AG09309 (cell line): ENCODE results near the gene ARHGAP10.

Experiments
- DNase-seq: peaks from one replicate; pipeline ENCODE4 v3.0.0-alpha.2; 2010; ENCODE audit warnings: low read depth
- H3K4me3 ChIP-seq: 2 replicates; pipeline ENCODE4 v1.5.1; 2011; ENCODE audit warnings: mild to moderate bottlenecking, low read depth, low read length, moderate library complexity; ENCODE audit not compliant: control insufficient read depth
- TF ChIP-seq, protein P1 (sequence below): IDR thresholded peaks from 2 replicates; pipeline ENCODE4 v1.5.1; 2011; ENCODE audit warnings: mild to moderate bottlenecking, low read depth, low read length, inconsistent platforms; ENCODE audit not compliant: insufficient read depth, control insufficient read depth; ENCODE audit errors: missing control alignments

ARHGAP10 gene

DNA sequence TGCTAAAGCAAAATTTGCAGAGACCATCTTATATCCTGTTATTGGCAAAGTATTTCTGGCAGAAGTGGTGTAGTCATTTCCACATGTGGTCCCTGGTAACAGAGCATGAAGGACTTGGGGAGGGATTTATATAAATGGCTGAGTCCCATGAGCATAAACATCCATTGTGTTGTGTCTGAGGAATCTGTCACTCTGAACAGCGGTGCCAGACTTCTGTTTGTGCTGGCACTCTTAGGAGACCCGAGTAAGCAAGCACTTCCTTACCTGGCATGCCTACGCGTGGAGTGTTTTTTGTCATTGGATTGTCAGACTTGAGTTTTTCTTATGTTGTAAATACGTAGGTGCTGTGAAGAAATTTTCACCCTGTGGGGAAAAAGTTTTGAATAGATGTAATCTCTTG is 285.9 kb downstream of the ARHGAP10 start:
- no peak overlapping the region for H3K4me3 ChIP-seq
- TF ChIP-seq, protein P1, sequence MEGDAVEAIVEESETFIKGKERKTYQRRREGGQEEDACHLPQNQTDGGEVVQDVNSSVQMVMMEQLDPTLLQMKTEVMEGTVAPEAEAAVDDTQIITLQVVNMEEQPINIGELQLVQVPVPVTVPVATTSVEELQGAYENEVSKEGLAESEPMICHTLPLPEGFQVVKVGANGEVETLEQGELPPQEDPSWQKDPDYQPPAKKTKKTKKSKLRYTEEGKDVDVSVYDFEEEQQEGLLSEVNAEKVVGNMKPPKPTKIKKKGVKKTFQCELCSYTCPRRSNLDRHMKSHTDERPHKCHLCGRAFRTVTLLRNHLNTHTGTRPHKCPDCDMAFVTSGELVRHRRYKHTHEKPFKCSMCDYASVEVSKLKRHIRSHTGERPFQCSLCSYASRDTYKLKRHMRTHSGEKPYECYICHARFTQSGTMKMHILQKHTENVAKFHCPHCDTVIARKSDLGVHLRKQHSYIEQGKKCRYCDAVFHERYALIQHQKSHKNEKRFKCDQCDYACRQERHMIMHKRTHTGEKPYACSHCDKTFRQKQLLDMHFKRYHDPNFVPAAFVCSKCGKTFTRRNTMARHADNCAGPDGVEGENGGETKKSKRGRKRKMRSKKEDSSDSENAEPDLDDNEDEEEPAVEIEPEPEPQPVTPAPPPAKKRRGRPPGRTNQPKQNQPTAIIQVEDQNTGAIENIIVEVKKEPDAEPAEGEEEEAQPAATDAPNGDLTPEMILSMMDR = no peak
- no peak for DNase-seq

DNA sequence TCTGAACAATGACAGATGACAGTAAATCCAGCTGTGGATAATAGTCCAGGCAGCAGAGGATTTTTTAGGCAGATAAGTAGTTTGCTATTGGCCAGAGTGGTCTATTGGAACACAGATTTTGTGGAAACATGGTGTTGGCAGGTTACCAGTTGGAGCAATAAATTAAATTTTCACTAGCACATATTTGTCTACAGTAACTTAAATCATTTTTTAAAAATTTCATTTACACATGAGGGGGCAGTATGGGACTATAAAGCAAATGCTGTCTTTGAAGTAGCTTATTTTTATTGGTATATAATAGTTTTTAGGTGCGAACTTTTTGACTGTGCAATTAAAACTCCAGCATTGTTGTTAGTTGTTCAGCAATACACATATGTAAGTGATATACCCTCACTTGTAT is 289.8 kb downstream of the ARHGAP10 start:
- TF ChIP-seq, protein P1 = no peak
- no peak overlapping the region for H3K4me3 ChIP-seq
- DNase-seq = no peak

DNA sequence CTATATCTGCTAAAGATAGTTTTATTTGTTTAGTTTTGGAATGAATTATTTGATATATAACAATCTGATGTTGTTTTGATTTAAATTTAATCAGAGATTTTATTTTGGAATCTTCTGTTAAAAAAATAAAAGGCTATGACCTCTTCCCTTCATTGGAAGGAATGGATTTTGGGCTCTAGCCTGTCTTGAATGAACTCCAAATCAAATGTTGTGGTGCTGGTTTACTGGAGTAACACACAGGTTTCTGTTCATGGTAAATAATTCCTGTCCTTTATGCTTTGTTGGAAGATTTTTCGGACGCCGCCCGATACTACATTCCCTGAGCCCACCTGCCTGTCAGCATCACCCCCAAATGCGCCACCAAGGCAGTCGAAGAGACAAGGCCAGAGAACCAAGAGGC is 291.1 kb downstream of the ARHGAP10 start:
- no peak for DNase-seq
- no peak overlapping the region; the same call in 1 of the 2 replicates for H3K4me3 ChIP-seq
- TF ChIP-seq, protein P1 = no peak

DNA sequence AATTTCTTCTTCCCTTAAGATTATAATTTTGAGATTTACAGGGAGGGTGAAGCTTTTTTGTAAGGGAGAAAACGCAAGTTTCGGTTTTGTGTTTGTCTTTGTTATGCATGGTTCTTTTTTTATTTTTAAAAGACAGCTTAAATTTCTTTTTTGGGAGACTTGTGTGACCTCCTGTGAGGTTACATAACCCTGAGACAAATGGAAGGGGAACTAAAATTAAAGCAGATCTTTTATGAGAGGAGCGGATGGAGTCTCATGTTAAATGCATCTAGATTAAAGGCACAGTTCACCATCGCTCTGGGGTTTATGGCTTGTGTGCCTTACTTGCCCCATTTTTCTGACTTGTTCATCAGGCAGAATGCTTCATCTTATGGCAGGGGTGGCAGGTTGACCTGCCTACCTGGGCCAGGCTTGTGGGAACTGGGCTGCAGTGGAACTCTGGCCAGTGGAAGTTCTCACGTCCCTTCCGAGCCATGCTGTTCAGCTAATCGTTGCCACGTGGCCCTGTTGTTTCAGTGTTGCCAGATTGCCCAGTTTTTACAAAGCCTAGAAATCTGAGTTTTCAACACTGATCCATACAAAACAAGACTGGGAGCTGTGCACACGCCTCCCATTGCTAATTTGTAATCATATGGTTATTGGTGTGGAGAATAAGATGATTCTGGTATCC is 291.8 kb downstream of the ARHGAP10 start:
- TF ChIP-seq, protein P1 = no peak
- H3K4me3 ChIP-seq = peak overlapping the region; percentile 8
- DNase-seq = no peak

DNA sequence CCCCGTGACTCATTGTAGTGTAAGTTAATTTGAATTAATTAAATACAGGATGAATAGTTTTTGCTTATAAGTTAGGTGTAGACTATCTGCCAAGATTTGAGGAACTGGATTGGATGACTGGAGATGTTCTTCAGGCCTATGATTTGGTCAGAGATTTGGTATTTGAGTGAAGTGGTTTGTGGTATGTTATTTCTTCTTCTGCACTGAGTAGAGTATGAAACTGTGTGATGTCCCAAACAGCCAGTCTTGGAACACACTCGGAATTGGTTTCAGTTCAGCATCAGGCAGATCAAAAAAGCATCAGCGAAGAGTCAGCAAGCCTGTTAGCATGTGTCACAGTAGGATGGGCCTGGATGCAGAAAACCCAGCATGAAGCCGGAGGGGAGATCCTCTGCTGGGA is 294.1 kb downstream of the ARHGAP10 start:
- H3K4me3 ChIP-seq = peak overlapping the region; percentile 15
- DNase-seq = peak; percentile 77
- TF ChIP-seq, protein P1 = no peak

DNA sequence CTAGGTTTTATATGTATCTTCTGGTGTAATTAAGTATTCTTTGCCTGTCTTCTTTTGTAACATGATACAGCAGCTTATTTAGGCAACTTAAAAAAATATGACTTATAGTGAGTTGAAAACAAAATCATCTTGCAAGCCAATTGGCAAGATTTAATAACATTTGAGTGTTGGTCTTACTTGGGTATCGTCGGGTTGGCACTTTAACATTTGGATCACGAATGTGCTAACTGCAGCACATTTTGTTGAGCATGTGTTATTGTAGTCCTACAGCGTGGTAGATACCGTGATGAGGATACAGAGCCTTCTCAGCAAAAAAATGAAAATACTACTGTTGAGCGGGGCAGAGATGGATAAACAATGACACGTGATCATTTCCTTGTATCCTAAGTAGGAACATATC is 295.3 kb downstream of the ARHGAP10 start:
- no peak overlapping the region for H3K4me3 ChIP-seq
- DNase-seq = no peak
- TF ChIP-seq, protein P1 = no peak

DNA sequence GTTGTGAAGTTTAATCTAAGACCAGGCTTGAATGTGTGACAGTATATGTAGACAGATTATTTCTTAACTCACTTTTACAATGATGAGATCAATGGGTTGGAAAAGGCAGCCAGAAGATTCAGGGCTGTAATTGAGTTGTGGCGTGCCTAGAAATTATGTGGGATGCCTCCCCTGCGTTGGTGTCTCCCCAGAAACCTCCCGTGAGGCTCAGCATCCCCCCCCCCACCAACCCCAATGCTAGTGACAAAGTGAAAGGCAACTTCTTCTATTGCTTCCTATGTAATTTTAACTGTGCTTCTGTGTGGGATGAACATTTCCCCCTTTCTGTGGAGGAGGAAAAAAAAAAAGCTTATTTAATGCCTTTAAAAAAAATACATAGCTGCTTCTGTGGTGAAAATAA is 297.9 kb downstream of the ARHGAP10 start:
- no peak for DNase-seq
- TF ChIP-seq, protein P1 = no peak
- no peak overlapping the region for H3K4me3 ChIP-seq
